HG02642 (cell line): ENCODE measurements around the gene LENG8.
"Not testable (repeated sequence)": the region's sequence is repeated elsewhere in the genome, so short reads cannot be mapped to it uniquely, and the experiment has no call there.

Source experiments
- ATAC-seq: cut with Tn5 transposase; IDR thresholded peaks from one replicate; pipeline ENCODE4 v1.9.1; 2021; ENCODE audit warnings: mild to moderate bottlenecking; ENCODE audit not compliant: unreplicated experiment, poor library complexity

Gene LENG8

DNA sequence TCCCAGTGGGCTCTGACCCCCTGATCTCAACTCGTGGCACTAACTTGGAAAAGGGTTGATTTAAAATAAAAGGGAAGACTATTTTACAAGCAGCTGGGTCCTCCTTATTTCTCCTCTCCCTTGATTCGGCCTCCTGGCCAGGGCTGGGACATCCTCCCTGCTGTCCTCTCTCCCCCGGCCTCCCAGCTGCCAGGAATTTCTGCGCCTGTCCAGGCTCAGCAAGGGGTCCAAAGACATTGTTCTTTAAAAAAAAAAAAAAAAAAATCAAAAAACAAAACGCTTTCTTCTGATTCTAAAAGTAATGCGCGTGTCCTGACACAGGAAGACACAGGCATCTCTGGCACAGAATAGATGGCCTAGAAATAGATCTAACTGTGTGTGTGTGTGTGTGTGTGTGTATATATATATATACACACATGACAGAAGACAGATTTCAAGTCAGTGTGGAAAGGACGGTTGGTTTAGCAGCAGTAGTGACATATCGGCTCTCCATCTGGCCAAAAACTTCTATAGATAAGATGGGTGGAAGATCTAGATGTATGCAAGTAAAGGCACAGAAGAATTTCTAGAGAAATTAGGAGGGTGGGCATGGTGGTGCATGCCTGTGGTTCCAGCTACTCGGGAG is 12.3 kb upstream of the LENG8 start:
- ATAC-seq, result no peak

GRCh38 chr19:54439174-54439851 is 9.7 kb upstream of the LENG8 start:
- no peak for ATAC-seq

GRCh38 chr19:54440641-54441040 is 8.4 kb upstream of the LENG8 start:
- no peak for ATAC-seq

- no peak for ATAC-seq
Measured at GRCh38 chr19:54444737-54445136, 4.3 kb upstream of the LENG8 start.

DNA sequence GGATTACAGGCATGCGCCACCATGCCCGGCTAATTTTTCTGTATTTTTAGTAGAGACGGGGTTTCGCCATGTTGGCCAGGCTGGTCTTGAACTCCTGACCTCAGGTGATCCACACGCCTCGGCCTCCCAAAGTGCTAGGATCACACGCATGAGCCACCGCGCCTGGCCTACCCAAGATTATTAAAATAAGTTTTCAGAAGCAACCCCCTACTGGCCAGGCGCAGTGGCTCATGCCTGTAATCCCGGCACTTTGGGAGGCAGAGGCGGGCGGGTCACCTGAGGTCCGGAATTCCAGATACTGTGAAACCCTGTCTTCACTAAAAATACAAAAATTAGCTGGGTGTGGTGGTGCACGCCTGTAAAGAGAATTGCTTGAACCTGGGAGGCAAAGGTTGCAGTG is 2.6 kb upstream of the LENG8 start:
- not testable (repeated sequence) for ATAC-seq

- peak; percentile 15 for ATAC-seq
Measured at GRCh38 chr19:54448040-54448773, 792 bp upstream of the LENG8 start.

- ATAC-seq, result no peak
Measured at GRCh38 chr19:54449701-54450069, 686 bp downstream of the LENG8 start.

DNA sequence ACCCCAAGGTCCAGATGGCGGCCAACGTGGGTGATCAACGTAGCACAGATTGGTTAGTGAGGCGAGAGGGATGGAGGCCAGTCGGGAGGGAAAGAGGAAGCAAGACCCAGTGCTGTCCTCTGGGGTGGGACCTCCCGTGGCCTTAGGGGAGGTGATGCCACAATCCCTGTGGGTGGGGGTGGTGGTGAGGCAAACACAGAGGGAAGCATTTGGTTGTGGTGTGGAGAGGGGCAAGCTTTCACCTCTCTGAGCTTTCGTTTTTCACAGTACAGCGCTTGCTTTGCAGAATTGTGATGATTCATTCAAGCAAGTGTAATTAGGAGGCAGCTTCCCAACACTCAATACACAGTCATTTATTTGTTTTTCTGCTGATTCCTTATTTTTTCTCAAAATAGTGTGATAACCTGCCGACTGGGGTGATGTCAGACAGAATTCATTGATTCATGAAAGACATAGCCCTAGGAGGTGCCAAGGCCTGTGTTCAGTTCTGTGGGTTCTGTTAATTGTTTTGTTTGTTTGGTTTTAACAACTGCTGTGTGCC is 2.4 kb downstream of the LENG8 start:
- no peak for ATAC-seq

- no peak for ATAC-seq
Measured at GRCh38 chr19:54451997-54452396, 3.0 kb downstream of the LENG8 start.

GRCh38 chr19:54452626-54453025 is 3.6 kb downstream of the LENG8 start:
- no peak for ATAC-seq

GRCh38 chr19:54453921-54454780 is 5.2 kb downstream of the LENG8 start:
- no peak for ATAC-seq

DNA sequence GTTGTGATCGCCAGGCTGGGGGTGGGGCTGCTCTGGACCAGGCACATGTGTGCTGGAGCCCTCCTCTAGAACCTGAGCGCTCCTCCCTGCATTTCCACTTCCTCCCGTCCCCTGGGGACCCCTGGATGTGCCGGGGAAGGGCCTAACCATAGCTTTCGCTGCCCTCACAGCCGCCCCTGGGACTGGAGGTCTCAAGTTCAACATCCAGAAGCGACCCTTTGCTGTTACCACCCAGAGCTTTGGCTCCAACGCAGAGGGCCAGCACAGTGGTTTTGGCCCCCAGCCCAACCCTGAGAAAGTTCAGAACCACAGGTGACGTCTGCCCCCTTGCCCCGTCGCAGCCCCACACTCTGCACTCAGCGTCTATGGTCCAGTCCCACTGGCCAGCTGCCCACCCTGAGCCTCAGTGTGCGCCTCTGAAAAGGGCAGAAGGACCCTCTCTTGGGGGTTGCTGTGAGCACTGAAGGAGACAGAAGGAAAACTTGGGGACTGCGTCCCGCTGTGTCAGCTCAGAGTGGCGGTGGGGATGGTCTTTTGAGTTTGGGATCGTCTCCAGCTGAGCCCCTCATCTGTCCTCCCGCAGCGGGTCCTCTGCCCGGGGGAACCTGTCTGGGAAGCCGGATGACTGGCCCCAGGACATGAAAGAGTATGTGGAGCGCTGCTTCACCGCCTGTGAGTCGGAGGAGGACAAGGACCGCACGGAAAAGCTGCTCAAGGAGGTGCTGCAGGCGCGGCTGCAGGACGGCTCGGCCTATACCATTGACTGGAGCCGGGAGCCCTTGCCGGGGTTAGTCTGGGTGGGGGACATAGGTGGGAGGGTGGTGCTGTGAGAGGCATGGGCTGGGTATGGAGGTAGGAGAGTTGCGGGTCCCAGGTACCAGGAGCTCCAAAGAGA is 6.0 kb downstream of the LENG8 start:
- no peak for ATAC-seq

- ATAC-seq, result no peak
Measured at GRCh38 chr19:54455786-54456422, 6.9 kb downstream of the LENG8 start.

- ATAC-seq, result no peak
Measured at GRCh38 chr19:54456423-54457373, 7.7 kb downstream of the LENG8 start.

DNA sequence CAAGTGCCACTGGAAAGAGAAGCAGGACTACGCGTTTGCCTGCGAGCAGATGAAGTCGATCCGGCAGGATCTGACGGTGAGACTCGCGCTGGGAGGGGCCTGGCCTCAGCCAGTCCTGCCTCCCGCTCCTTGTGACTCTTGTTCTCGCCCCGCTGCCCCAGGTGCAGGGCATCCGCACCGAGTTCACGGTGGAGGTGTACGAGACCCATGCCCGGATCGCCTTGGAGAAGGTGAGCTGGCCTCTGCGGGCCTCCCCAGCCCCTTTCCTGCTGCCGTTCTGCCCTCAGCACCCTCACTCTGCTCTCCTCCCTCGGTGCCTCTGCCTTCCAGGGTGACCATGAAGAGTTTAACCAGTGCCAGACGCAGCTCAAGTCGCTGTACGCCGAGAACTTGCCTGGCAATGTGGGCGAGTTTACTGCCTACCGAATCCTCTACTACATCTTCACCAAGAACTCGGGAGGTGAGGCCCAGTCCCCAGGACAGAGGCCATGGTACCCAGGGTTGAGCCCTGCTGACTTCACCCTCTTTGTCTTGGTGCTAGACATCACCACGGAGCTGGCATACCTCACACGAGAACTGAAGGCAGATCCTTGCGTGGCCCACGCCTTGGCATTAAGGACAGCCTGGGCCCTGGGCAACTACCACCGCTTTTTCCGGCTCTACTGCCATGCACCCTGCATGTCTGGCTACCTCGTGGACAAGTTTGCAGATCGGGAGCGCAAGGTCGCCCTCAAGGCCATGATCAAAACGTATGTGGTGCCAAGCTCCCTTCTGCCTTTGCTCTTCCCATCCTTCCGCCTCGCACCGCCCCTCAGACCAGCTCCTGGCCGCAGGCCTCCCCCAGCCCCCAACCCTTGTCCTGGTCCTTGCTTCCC is 9.0 kb downstream of the LENG8 start:
- ATAC-seq, result no peak

DNA sequence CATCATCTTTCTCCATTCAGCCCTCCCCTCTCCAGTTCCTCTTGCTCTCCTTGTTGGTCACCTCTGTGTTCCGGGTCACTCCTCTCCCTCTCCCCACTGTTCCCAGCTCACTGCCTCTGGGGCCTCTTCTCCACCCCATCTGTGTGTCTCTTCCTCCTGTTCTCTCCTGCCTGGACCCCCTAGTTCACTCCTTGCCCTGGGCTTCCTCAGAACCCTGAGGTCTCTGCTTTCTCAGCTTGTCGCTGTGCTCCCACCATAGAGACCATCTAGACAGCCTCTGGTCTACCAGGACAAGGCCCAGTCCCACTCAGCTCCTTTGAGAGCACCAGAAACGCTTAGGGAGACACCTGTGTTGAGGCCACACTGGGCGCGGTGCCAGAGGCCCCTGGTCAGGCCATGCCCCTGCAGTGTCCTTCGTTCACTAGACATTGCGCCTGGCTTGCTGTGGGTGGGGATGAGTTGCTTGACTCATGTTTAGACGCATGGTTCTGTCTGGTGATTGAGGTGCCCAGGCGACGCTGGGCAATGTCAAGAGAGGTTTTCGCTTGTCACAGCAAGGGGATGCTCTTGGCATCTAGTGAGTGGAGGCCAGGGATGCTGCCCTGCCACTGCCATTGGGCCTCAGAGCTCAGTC is 9.8 kb downstream of the LENG8 start:
- no peak for ATAC-seq
